ENCODE data around the gene PRDM10.

PRDM10 gene

GRCh38 chr11:129999407-129999806, 3.2 kb downstream of the PRDM10 start:
- H3K4me3 ChIP-seq (ENCODE audit: low read depth, low read length) = no peak overlapping the region
- no peak for TF ChIP-seq CTCF (IDR thresholded peaks at IDR 0.05; ENCODE audit: low read depth, low read length, missing control alignments)
- DNase-seq (ENCODE audit: low read depth) = no peak

- no peak for DNase-seq (ENCODE audit: low read depth)
Measured at GRCh38 chr11:129998905-129999304, 3.7 kb downstream of the PRDM10 start.

GRCh38 chr11:129998107-129998506, 4.5 kb downstream of the PRDM10 start:
- no peak for TF ChIP-seq CTCF (IDR thresholded peaks at IDR 0.05; ENCODE audit: low read depth, low read length, missing control alignments)
- DNase-seq (ENCODE audit: low read depth) = no peak
- no peak overlapping the region for H3K4me3 ChIP-seq (ENCODE audit: low read depth, low read length)

More at GRCh38 chr11:129998905-129999304, 3.7 kb downstream of the PRDM10 start:
- TF ChIP-seq CTCF (IDR thresholded peaks at IDR 0.05; ENCODE audit: low read depth, low read length, missing control alignments) = no peak
- H3K4me3 ChIP-seq (ENCODE audit: low read depth, low read length) = no peak overlapping the region

- no peak overlapping the region for H3K4me3 ChIP-seq (ENCODE audit: low read depth, low read length)
- DNase-seq (ENCODE audit: low read depth) = no peak
- no peak for TF ChIP-seq CTCF (IDR thresholded peaks at IDR 0.05; ENCODE audit: low read depth, low read length, missing control alignments)
Measured at GRCh38 chr11:129997513-129997912, 5.1 kb downstream of the PRDM10 start.

- H3K4me3 ChIP-seq (ENCODE audit: low read depth, low read length) = no peak overlapping the region
- no peak for TF ChIP-seq CTCF (IDR thresholded peaks at IDR 0.05; ENCODE audit: low read depth, low read length, missing control alignments)
- DNase-seq (ENCODE audit: low read depth) = no peak
Measured at GRCh38 chr11:129996113-129996870, 6.3 kb downstream of the PRDM10 start.

- TF ChIP-seq CTCF (IDR thresholded peaks at IDR 0.05; ENCODE audit: low read depth, low read length, missing control alignments) = no peak
- no peak overlapping the region for H3K4me3 ChIP-seq (ENCODE audit: low read depth, low read length)
- no peak for DNase-seq (ENCODE audit: low read depth)
Measured at GRCh38 chr11:129995163-129995562, 7.5 kb downstream of the PRDM10 start.
